AG04450 (cell line): ENCODE measurements around the gene PRR15. TPM values are rescaled to one million over a fixed set of nuclear protein-coding genes. Genes with fewer than 3 reads are reported as not detected.

Experiments used
- CTCF ChIA-PET: fragments of 300-600, 350-600 bp; formaldehyde crosslinking; extraction: SDS; loops from one replicate; lab custom pipeline; 2022; ENCODE audit warnings: antibody characterized with exemption, inconsistent platforms; lab: Charles Lee
- POLR2A ChIA-PET: fragments of 350-600 bp; formaldehyde crosslinking; extraction: SDS; loops from one replicate; lab custom pipeline; 2021; ENCODE audit warnings: antibody characterized with exemption, inconsistent platforms; lab: Yijun Ruan, JAX
- DNase-seq: peaks from one replicate; pipeline ENCODE4 v3.0.0-alpha.2; 2011; ENCODE audit warnings: low read depth, low spot score
- H3K27ac ChIP-seq: one replicate; pipeline ENCODE4 v1.5.1; 2012; ENCODE audit warnings: low read depth, low read length, control low read depth
- H3K27me3 ChIP-seq: one replicate; pipeline ENCODE4 v1.6.0; 2012; ENCODE audit warnings: low read length; ENCODE audit not compliant: control insufficient read depth, insufficient read depth
- H3K4me3 ChIP-seq: 2 replicates; pipeline ENCODE4 v1.5.1; 2011; ENCODE audit warnings: mild to moderate bottlenecking, low read depth, low read length, control low read depth
- H3K9me3 ChIP-seq: 2 replicates; pipeline ENCODE4 v1.5.1; 2012; ENCODE audit warnings: low read length; ENCODE audit not compliant: control insufficient read depth, insufficient read depth
- CTCF ChIP-seq: IDR thresholded peaks from 2 replicates; pipeline ENCODE4 v1.5.1; 2011; ENCODE audit warnings: low read depth, low read length, control low read depth, inconsistent platforms
- polyA minus RNA-seq: library from RNA; depleted of rRNA, polyadenylated mRNA; stranded (reverse); fragments of >200 nt; gene quantifications from 2 replicates; pipeline ENCODE4 v1.2.3, GENCODE V29; 2011; rRNA and poly(A)+ RNA removed
- polyA plus RNA-seq: library from polyadenylated mRNA; depleted of rRNA; stranded (reverse); fragments of >200 nt; gene quantifications from 2 replicates; pipeline ENCODE4 v1.2.3, GENCODE V29; 2011; rRNA removed

Gene PRR15, protein sequence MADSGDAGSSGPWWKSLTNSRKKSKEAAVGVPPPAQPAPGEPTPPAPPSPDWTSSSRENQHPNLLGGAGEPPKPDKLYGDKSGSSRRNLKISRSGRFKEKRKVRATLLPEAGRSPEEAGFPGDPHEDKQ
- polyA plus RNA-seq: not detected in 2 replicates
- not detected in 2 replicates for polyA minus RNA-seq

DNA sequence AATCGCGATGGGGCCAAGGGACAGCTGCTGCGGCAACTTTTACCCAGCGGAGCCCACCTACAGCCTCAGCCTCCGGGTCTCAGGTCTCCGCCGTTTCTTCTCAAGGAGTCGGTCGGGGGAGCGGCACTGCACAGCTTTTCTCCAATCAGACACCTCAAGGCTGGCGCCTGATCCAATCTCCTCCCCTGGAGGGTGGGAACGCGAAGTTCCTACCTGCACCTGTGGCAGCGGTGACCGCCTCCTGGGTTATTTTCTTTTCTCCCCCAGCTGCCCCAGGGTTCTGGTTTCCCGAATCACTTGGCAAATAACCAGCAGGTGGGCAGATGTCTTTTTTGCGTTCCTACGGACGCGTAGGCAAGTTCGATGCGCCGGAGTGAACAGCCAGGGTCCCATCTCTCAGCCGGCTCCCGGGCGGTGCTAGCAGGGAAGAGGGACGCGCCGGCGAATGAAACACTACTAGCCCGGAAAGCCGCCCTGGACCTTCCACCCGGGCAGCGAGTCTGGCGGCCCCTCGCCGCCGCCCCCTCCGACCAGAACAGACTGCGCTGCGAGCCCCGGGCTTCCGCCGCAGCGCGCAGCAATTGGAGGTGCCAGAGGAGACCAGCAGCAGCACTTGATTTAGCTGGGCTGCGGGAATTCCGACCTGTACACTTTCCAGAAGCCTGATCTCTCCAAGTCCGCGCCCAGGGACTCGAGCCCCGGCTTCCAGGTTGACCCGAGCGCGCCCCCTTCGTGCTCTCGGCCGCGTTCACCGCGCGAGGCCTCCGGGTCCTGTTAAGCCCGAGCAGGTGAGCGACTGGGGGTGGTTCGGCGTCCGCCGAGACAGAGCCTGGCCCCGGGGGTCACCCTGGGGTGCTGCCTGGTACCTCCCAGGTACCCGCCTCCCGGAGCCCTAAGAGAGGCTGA, at the start of gene PRR15:
TSS of gene PRR15 (plus strand) at position 246 of the 906 bp plus-strand sequence. CDS start 2,495 bp downstream, outside the sequence.
- H3K27me3 ChIP-seq: peaks cover 67% of the 10 kb centered on the region
- CTCF ChIA-PET: no interaction called here

DNA sequence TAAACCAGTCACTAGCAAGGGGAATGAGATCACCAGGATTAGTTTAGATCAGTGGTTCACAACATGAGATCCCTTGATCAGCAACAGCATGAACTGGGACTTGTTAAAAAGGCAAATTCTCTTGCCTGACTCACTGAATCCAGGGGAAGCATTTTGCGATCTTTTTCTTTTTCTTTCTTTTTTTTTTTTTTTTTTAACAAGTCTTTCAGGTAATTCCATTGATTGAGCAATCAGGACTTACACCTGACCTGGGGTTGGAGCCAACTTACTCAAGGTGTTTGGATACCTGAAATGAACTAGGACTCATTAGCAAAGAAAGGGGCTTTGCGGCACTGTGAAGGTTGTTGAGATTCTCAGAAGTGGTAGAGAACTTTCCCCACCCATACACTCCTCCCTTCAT, 47.1 kb upstream of the PRR15 start:
- H3K27ac ChIP-seq: no peak overlapping the region
- ChIA-PET CTCF (no interaction called here), POLR2A (no interaction called here)
- no peak overlapping the region for H3K4me3 ChIP-seq
- no peaks in the 10 kb centered on the region for H3K9me3 ChIP-seq
- no peak for DNase-seq
- no peak for TF ChIP-seq CTCF
- H3K27me3 ChIP-seq: no peaks in the 10 kb centered on the region

More for the DNA sequence above, at the start of gene PRR15:
- POLR2A ChIA-PET: no interaction called here
- no peak within 1 kb of the TSS for H3K27ac ChIP-seq
- TF ChIP-seq CTCF: no peak
- DNase-seq: no peak
- H3K4me3 ChIP-seq: peak within 1 kb of the TSS; percentile 45
- peaks cover 9% of the 10 kb centered on the region; the same call in 1 of the 2 replicates for H3K9me3 ChIP-seq

- TF ChIP-seq CTCF: no peak
- DNase-seq: no peak
- Histone ChIP-seq H3K27me3 (no peaks in the 10 kb centered on the region), H3K9me3 (no peaks in the 10 kb centered on the region), H3K4me3 (no peak overlapping the region), H3K27ac (no peak overlapping the region)
- CTCF ChIA-PET: no interaction called here
- POLR2A ChIA-PET: no interaction called here
These were observed 45.0 kb upstream of the PRR15 start for GRCh38 chr7:29518616-29519015.

- Histone ChIP-seq H3K9me3 (no peaks in the 10 kb centered on the region), H3K27ac (no peak overlapping the region), H3K27me3 (no peaks in the 10 kb centered on the region), H3K4me3 (no peak overlapping the region)
- CTCF ChIA-PET: no interaction called here
- POLR2A ChIA-PET: no interaction called here
- no peak for TF ChIP-seq CTCF
- DNase-seq: no peak
These were observed 39.9 kb upstream of the PRR15 start for GRCh38 chr7:29523728-29524127.
